ENCODE measurements around the gene ART3. TPM values are rescaled to one million over a fixed set of nuclear protein-coding genes. Genes with fewer than 3 reads are reported as not detected.

Gene ART3
- polyA plus RNA-seq, 1 of the 3 experiments (the other 2 are of a cell fraction): not detected

DNA sequence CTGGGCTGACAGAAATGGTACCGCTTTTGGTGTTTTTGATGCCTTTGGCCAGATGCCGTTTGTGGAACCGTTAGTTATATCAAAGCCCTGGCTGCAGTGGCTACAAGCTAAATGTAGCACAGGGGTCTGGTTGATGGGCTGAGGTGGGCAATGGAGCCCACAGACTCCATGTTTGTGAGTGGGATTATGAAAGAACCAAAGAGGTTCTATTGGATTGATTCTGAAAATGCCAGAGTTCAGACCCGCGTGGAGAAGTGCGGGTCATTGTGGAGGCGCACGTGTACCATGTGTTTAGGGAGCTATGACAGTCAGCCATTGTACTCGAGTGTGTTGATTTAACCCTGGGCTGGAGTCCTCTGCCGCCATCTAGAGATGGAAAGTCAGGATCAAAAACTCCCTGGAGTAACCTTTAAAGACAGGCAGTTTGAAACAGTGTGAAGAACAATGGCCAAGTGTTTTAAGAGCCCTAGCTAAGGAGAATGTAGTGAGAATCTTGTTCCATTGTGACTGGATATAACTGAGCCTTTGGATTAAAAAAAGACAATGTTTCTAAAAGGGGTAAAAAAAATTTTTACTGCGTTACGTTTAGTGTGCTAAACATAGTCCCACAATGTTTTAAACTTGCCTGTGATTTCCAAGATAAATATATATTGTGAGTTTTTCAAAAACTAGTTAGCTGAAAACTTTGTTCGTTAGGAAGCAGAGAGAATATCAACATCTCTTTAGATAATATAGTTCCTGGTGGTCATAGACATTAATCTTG is 12.7 kb downstream of the ART3 start:
- POLR2A ChIA-PET: interaction anchor here (0.6 kb wide), 1 partner anchor 77 kb away, joined by 3 read pairs; no protein-coding TSS in a partner anchor

More for the DNA sequence above, 12.7 kb downstream of the ART3 start:
- no peaks in the 10 kb centered on the region for H3F3A ChIP-seq (replicated peaks; ENCODE audit: insufficient read depth)
- CTCF ChIA-PET: interaction anchor here (0.6 to 1.8 kb wide), 10 partner anchors 10 to 276 kb away, joined by 3 to 12 read pairs (median 3); no protein-coding TSS in a partner anchor
- H2AFZ ChIP-seq (ENCODE audit: low read depth): peak overlapping the region; percentile 17; the same call in 1 of the 2 replicates
- no peaks in the 10 kb centered on the region for H4K20me1 ChIP-seq (ENCODE audit: insufficient read depth)
- H3K36me3 ChIP-seq (replicated peaks in 1 of 2; ENCODE audit: control insufficient read depth in 1 of 2, insufficient read depth in 2 of 2, low read length in 1 of 2): no peaks in the 10 kb centered on the region
- 71% methylated on average over 13 of the region's 13 CpGs for WGBS (ENCODE audit: low lambda C conversion rate)
- DNase-seq: peak; percentile 51
- H3K27me3 ChIP-seq (ENCODE audit: insufficient read depth): no peaks in the 10 kb centered on the region; the same call in 1 of the 2 replicates
- H3K27ac ChIP-seq (ENCODE audit: low read depth in 2 of 2, low read length in 1 of 2): no peak overlapping the region
- no peaks in the 10 kb centered on the region for H3K9me3 ChIP-seq
- no peak overlapping the region for H3K9ac ChIP-seq
- H3K4me2 ChIP-seq: no peak overlapping the region
- no peaks in the 10 kb centered on the region for H3K79me2 ChIP-seq (ENCODE audit: insufficient read depth)
- peaks cover 0 to 4% of the 10 kb centered on the region in 2 experiments; a peak in 2 of 4 replicates for H3K4me1 ChIP-seq (ENCODE audit: control insufficient read depth in 1 of 2, insufficient read depth in 2 of 2, low read depth in 1 of 2, low read length in 1 of 2)
- TF ChIP-seq YY1 (IDR thresholded peaks at IDR 0.05; ENCODE audit: low read depth) (peak; percentile 60; the same call in 1 of the 2 replicates), RAD21 (IDR thresholded peaks at IDR 0.05; ENCODE audit: low read length) (peak; percentile 60), SMC3 (IDR thresholded peaks at IDR 0.05; ENCODE audit: low read depth, low read length) (peak; percentile 20; the same call in 1 of the 2 replicates), MAX (IDR thresholded peaks at IDR 0.05; ENCODE audit: low read depth) (peak; percentile 48; the same call in 1 of the 2 replicates), IRF3 (IDR thresholded peaks at IDR 0.05; ENCODE audit: low read depth, low read length) (no peak)
- TF ChIP-seq, protein P1, sequence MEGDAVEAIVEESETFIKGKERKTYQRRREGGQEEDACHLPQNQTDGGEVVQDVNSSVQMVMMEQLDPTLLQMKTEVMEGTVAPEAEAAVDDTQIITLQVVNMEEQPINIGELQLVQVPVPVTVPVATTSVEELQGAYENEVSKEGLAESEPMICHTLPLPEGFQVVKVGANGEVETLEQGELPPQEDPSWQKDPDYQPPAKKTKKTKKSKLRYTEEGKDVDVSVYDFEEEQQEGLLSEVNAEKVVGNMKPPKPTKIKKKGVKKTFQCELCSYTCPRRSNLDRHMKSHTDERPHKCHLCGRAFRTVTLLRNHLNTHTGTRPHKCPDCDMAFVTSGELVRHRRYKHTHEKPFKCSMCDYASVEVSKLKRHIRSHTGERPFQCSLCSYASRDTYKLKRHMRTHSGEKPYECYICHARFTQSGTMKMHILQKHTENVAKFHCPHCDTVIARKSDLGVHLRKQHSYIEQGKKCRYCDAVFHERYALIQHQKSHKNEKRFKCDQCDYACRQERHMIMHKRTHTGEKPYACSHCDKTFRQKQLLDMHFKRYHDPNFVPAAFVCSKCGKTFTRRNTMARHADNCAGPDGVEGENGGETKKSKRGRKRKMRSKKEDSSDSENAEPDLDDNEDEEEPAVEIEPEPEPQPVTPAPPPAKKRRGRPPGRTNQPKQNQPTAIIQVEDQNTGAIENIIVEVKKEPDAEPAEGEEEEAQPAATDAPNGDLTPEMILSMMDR (IDR thresholded peaks at IDR 0.05): peak; percentile 56
- TF ChIP-seq, protein P2, sequence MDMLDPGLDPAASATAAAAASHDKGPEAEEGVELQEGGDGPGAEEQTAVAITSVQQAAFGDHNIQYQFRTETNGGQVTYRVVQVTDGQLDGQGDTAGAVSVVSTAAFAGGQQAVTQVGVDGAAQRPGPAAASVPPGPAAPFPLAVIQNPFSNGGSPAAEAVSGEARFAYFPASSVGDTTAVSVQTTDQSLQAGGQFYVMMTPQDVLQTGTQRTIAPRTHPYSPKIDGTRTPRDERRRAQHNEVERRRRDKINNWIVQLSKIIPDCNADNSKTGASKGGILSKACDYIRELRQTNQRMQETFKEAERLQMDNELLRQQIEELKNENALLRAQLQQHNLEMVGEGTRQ (IDR thresholded peaks at IDR 0.05; ENCODE audit: borderline replicate concordance, low read depth, low read length): no peak
- TF ChIP-seq, protein P3, sequence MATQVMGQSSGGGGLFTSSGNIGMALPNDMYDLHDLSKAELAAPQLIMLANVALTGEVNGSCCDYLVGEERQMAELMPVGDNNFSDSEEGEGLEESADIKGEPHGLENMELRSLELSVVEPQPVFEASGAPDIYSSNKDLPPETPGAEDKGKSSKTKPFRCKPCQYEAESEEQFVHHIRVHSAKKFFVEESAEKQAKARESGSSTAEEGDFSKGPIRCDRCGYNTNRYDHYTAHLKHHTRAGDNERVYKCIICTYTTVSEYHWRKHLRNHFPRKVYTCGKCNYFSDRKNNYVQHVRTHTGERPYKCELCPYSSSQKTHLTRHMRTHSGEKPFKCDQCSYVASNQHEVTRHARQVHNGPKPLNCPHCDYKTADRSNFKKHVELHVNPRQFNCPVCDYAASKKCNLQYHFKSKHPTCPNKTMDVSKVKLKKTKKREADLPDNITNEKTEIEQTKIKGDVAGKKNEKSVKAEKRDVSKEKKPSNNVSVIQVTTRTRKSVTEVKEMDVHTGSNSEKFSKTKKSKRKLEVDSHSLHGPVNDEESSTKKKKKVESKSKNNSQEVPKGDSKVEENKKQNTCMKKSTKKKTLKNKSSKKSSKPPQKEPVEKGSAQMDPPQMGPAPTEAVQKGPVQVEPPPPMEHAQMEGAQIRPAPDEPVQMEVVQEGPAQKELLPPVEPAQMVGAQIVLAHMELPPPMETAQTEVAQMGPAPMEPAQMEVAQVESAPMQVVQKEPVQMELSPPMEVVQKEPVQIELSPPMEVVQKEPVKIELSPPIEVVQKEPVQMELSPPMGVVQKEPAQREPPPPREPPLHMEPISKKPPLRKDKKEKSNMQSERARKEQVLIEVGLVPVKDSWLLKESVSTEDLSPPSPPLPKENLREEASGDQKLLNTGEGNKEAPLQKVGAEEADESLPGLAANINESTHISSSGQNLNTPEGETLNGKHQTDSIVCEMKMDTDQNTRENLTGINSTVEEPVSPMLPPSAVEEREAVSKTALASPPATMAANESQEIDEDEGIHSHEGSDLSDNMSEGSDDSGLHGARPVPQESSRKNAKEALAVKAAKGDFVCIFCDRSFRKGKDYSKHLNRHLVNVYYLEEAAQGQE (IDR thresholded peaks at IDR 0.05; ENCODE audit: low read depth, low read length): no peak
- H3K4me3 ChIP-seq (ENCODE audit: low read depth in 2 of 2, low read length in 1 of 2): no peak overlapping the region; a peak in 1 of 4 replicates
- H3K9me2 ChIP-seq: no peaks in the 10 kb centered on the region

All from SK-N-SH (cell line).